ENCODE data around the gene GCNT1.
A peak's percentile ranks its signal among the peaks of the same experiment; 100 is the strongest.

GCNT1 gene

GRCh38 chr9:76441551-76442322, 17.2 kb upstream of the GCNT1 start:
- Histone ChIP-seq H3K4me3 (ENCODE audit: low read depth in 1 of 2, low read length in 2 of 2) (no peak overlapping the region), H3K9ac (ENCODE audit: low read depth in 1 of 2, low read length in 2 of 2) (no peak overlapping the region), H3K36me3 (ENCODE audit: control insufficient read depth in 1 of 2, insufficient read depth in 2 of 2, low read length in 2 of 2) (no peaks in the 10 kb centered on the region), H3K27me3 (ENCODE audit: control insufficient read depth in 1 of 2, insufficient read depth in 2 of 2, low read length in 2 of 2) (no peaks in the 10 kb centered on the region), H3K27ac (ENCODE audit: low read depth, low read length) (no peak overlapping the region), H3K9me3 (ENCODE audit: control insufficient read depth in 1 of 2, low read length in 2 of 2) (peaks cover 0 to 2% of the 10 kb centered on the region in 2 donors), H3K4me1 (ENCODE audit: control insufficient read depth in 1 of 2, insufficient read depth in 2 of 2, low read length in 2 of 2) (no peaks in the 10 kb centered on the region)

- Histone ChIP-seq H3K4me3 (ENCODE audit: low read depth in 1 of 2, low read length in 2 of 2) (no peak overlapping the region), H3K9ac (ENCODE audit: low read depth in 1 of 2, low read length in 2 of 2) (no peak overlapping the region)
Measured at GRCh38 chr9:76443887-76444286, 15.1 kb upstream of the GCNT1 start.

GRCh38 chr9:76444322-76444929, 14.6 kb upstream of the GCNT1 start:
- H3K9me3 ChIP-seq (ENCODE audit: control insufficient read depth in 1 of 2, low read length in 2 of 2), result peaks cover 0 to 2% of the 10 kb centered on the region in 2 donors
- peaks cover 4% of the 10 kb centered on the region in 2 donors for H3K4me1 ChIP-seq (ENCODE audit: control insufficient read depth in 1 of 2, insufficient read depth in 2 of 2, low read length in 2 of 2)
- H3K9ac ChIP-seq (ENCODE audit: low read depth in 1 of 2, low read length in 2 of 2), result no peak overlapping the region
- no peaks in the 10 kb centered on the region for H3K27me3 ChIP-seq (ENCODE audit: control insufficient read depth in 1 of 2, insufficient read depth in 2 of 2, low read length in 2 of 2)
- no peaks in the 10 kb centered on the region for H3K36me3 ChIP-seq (ENCODE audit: control insufficient read depth in 1 of 2, insufficient read depth in 2 of 2, low read length in 2 of 2)
- H3K4me3 ChIP-seq (ENCODE audit: low read depth in 1 of 2, low read length in 2 of 2), result no peak overlapping the region
- H3K27ac ChIP-seq (ENCODE audit: low read depth, low read length), result no peak overlapping the region

More at GRCh38 chr9:76443887-76444286, 15.1 kb upstream of the GCNT1 start:
- Histone ChIP-seq H3K4me1 (ENCODE audit: control insufficient read depth in 1 of 2, insufficient read depth in 2 of 2, low read length in 2 of 2) (peaks cover 4% of the 10 kb centered on the region in 2 donors), H3K36me3 (ENCODE audit: control insufficient read depth in 1 of 2, insufficient read depth in 2 of 2, low read length in 2 of 2) (no peaks in the 10 kb centered on the region), H3K9me3 (ENCODE audit: control insufficient read depth in 1 of 2, low read length in 2 of 2) (peaks cover 0 to 2% of the 10 kb centered on the region in 2 donors), H3K27ac (ENCODE audit: low read depth, low read length) (no peak overlapping the region), H3K27me3 (ENCODE audit: control insufficient read depth in 1 of 2, insufficient read depth in 2 of 2, low read length in 2 of 2) (no peaks in the 10 kb centered on the region)

GRCh38 chr9:76445976-76446375, 13.0 kb upstream of the GCNT1 start:
- no peaks in the 10 kb centered on the region for H3K36me3 ChIP-seq (ENCODE audit: control insufficient read depth in 1 of 2, insufficient read depth in 2 of 2, low read length in 2 of 2)
- H3K4me3 ChIP-seq (ENCODE audit: low read depth in 1 of 2, low read length in 2 of 2), result no peak overlapping the region
- H3K27me3 ChIP-seq (ENCODE audit: control insufficient read depth in 1 of 2, insufficient read depth in 2 of 2, low read length in 2 of 2), result no peaks in the 10 kb centered on the region
- H3K9me3 ChIP-seq (ENCODE audit: control insufficient read depth in 1 of 2, low read length in 2 of 2), result peaks cover 0 to 2% of the 10 kb centered on the region in 2 donors
- no peak overlapping the region for H3K27ac ChIP-seq (ENCODE audit: low read depth, low read length)
- H3K9ac ChIP-seq (ENCODE audit: low read depth in 1 of 2, low read length in 2 of 2), result no peak overlapping the region
- H3K4me1 ChIP-seq (ENCODE audit: control insufficient read depth in 1 of 2, insufficient read depth in 2 of 2, low read length in 2 of 2), result peaks cover 4% of the 10 kb centered on the region in 2 donors

GRCh38 chr9:76448501-76448900, 10.5 kb upstream of the GCNT1 start:
- no peaks in the 10 kb centered on the region for H3K9me3 ChIP-seq (ENCODE audit: control insufficient read depth in 1 of 2, low read length in 2 of 2)
- H3K4me3 ChIP-seq (ENCODE audit: low read depth in 1 of 2, low read length in 2 of 2), result no peak overlapping the region
- no peaks in the 10 kb centered on the region for H3K27me3 ChIP-seq (ENCODE audit: control insufficient read depth in 1 of 2, insufficient read depth in 2 of 2, low read length in 2 of 2)
- no peak overlapping the region for H3K9ac ChIP-seq (ENCODE audit: low read depth in 1 of 2, low read length in 2 of 2)
- H3K36me3 ChIP-seq (ENCODE audit: control insufficient read depth in 1 of 2, insufficient read depth in 2 of 2, low read length in 2 of 2), result no peaks in the 10 kb centered on the region
- H3K4me1 ChIP-seq (ENCODE audit: control insufficient read depth in 1 of 2, insufficient read depth in 2 of 2, low read length in 2 of 2), result peaks cover 4% of the 10 kb centered on the region in 2 donors
- H3K27ac ChIP-seq (ENCODE audit: low read depth, low read length), result no peak overlapping the region

- Histone ChIP-seq H3K4me3 (ENCODE audit: low read depth in 1 of 2, low read length in 2 of 2) (no peak overlapping the region), H3K27ac (ENCODE audit: low read depth, low read length) (no peak overlapping the region), H3K9ac (ENCODE audit: low read depth in 1 of 2, low read length in 2 of 2) (no peak overlapping the region), H3K27me3 (ENCODE audit: control insufficient read depth in 1 of 2, insufficient read depth in 2 of 2, low read length in 2 of 2) (no peaks in the 10 kb centered on the region), H3K36me3 (ENCODE audit: control insufficient read depth in 1 of 2, insufficient read depth in 2 of 2, low read length in 2 of 2) (no peaks in the 10 kb centered on the region), H3K9me3 (ENCODE audit: control insufficient read depth in 1 of 2, low read length in 2 of 2) (no peaks in the 10 kb centered on the region), H3K4me1 (ENCODE audit: control insufficient read depth in 1 of 2, insufficient read depth in 2 of 2, low read length in 2 of 2) (peaks cover 9 to 10% of the 10 kb centered on the region in 2 donors)
Measured at GRCh38 chr9:76451234-76451633, 7.7 kb upstream of the GCNT1 start.

- H3K36me3 ChIP-seq (ENCODE audit: control insufficient read depth in 1 of 2, insufficient read depth in 2 of 2, low read length in 2 of 2), result no peaks in the 10 kb centered on the region
- no peaks in the 10 kb centered on the region for H3K27me3 ChIP-seq (ENCODE audit: control insufficient read depth in 1 of 2, insufficient read depth in 2 of 2, low read length in 2 of 2)
- H3K4me3 ChIP-seq (ENCODE audit: low read depth in 1 of 2, low read length in 2 of 2), result no peak overlapping the region
- H3K27ac ChIP-seq (ENCODE audit: low read depth, low read length), result no peak overlapping the region
- no peak overlapping the region for H3K9ac ChIP-seq (ENCODE audit: low read depth in 1 of 2, low read length in 2 of 2)
- no peaks in the 10 kb centered on the region for H3K9me3 ChIP-seq (ENCODE audit: control insufficient read depth in 1 of 2, low read length in 2 of 2)
- peaks cover 12 to 14% of the 10 kb centered on the region in 2 donors for H3K4me1 ChIP-seq (ENCODE audit: control insufficient read depth in 1 of 2, insufficient read depth in 2 of 2, low read length in 2 of 2)
Measured at GRCh38 chr9:76452839-76453238, 6.1 kb upstream of the GCNT1 start.

- Histone ChIP-seq H3K9me3 (ENCODE audit: control insufficient read depth in 1 of 2, low read length in 2 of 2) (no peaks in the 10 kb centered on the region), H3K4me3 (ENCODE audit: low read depth in 1 of 2, low read length in 2 of 2) (no peak overlapping the region), H3K27ac (ENCODE audit: low read depth, low read length) (no peak overlapping the region), H3K4me1 (ENCODE audit: control insufficient read depth in 1 of 2, insufficient read depth in 2 of 2, low read length in 2 of 2) (peaks cover 16% of the 10 kb centered on the region in 2 donors), H3K27me3 (ENCODE audit: control insufficient read depth in 1 of 2, insufficient read depth in 2 of 2, low read length in 2 of 2) (no peaks in the 10 kb centered on the region), H3K36me3 (ENCODE audit: control insufficient read depth in 1 of 2, insufficient read depth in 2 of 2, low read length in 2 of 2) (no peaks in the 10 kb centered on the region), H3K9ac (ENCODE audit: low read depth in 1 of 2, low read length in 2 of 2) (no peak overlapping the region)
Measured at GRCh38 chr9:76453785-76454184, 5.2 kb upstream of the GCNT1 start.

GRCh38 chr9:76454311-76454710, 4.7 kb upstream of the GCNT1 start:
- Histone ChIP-seq H3K36me3 (ENCODE audit: control insufficient read depth in 1 of 2, insufficient read depth in 2 of 2, low read length in 2 of 2) (no peaks in the 10 kb centered on the region), H3K27me3 (ENCODE audit: control insufficient read depth in 1 of 2, insufficient read depth in 2 of 2, low read length in 2 of 2) (no peaks in the 10 kb centered on the region), H3K4me1 (ENCODE audit: control insufficient read depth in 1 of 2, insufficient read depth in 2 of 2, low read length in 2 of 2) (peaks cover 16% of the 10 kb centered on the region in 2 donors), H3K9ac (ENCODE audit: low read depth in 1 of 2, low read length in 2 of 2) (no peak overlapping the region), H3K27ac (ENCODE audit: low read depth, low read length) (no peak overlapping the region), H3K4me3 (ENCODE audit: low read depth in 1 of 2, low read length in 2 of 2) (no peak overlapping the region), H3K9me3 (ENCODE audit: control insufficient read depth in 1 of 2, low read length in 2 of 2) (no peaks in the 10 kb centered on the region)

- no peak overlapping the region for H3K4me3 ChIP-seq (ENCODE audit: low read depth in 1 of 2, low read length in 2 of 2)
- H3K9ac ChIP-seq (ENCODE audit: low read depth in 1 of 2, low read length in 2 of 2), result peak overlapping the region in 1 of 2 donors; percentile 27
- no peaks in the 10 kb centered on the region for H3K9me3 ChIP-seq (ENCODE audit: control insufficient read depth in 1 of 2, low read length in 2 of 2)
- no peaks in the 10 kb centered on the region for H3K36me3 ChIP-seq (ENCODE audit: control insufficient read depth in 1 of 2, insufficient read depth in 2 of 2, low read length in 2 of 2)
- H3K27me3 ChIP-seq (ENCODE audit: control insufficient read depth in 1 of 2, insufficient read depth in 2 of 2, low read length in 2 of 2), result no peaks in the 10 kb centered on the region
- no peak overlapping the region for H3K27ac ChIP-seq (ENCODE audit: low read depth, low read length)
- peaks cover 16 to 22% of the 10 kb centered on the region in 2 donors for H3K4me1 ChIP-seq (ENCODE audit: control insufficient read depth in 1 of 2, insufficient read depth in 2 of 2, low read length in 2 of 2)
Measured at GRCh38 chr9:76456202-76456926, 2.6 kb upstream of the GCNT1 start.
